HG03159 (cell line): ENCODE data around the gene SUN2.
A peak's percentile ranks its signal among the peaks of the same experiment; 100 is the strongest.

ENCODE experiments used
- ATAC-seq: cut with Tn5 transposase; IDR thresholded peaks from one replicate; pipeline ENCODE4 v1.9.1; 2021; ENCODE audit warnings: mild to moderate bottlenecking, moderate library complexity; ENCODE audit not compliant: unreplicated experiment

SUN2 gene

GRCh38 chr22:38720350-38720749 lies 35.4 kb downstream of the SUN2 start:
- no peak for ATAC-seq

- ATAC-seq: no peak
These were observed 36.6 kb downstream of the SUN2 start for GRCh38 chr22:38719196-38719595.

GRCh38 chr22:38718414-38718813 lies 37.4 kb downstream of the SUN2 start:
- ATAC-seq: no peak

GRCh38 chr22:38717244-38717643 lies 38.6 kb downstream of the SUN2 start:
- ATAC-seq: no peak

GRCh38 chr22:38716826-38717225 lies 39.0 kb downstream of the SUN2 start:
- ATAC-seq: no peak

GRCh38 chr22:38716271-38716670 lies 39.5 kb downstream of the SUN2 start:
- ATAC-seq: no peak

- ATAC-seq: no peak
These were observed 39.9 kb downstream of the SUN2 start for GRCh38 chr22:38715852-38716251.

GRCh38 chr22:38715176-38715764 lies 40.5 kb downstream of the SUN2 start:
- no peak for ATAC-seq

- ATAC-seq: no peak
These were observed 41.9 kb downstream of the SUN2 start for GRCh38 chr22:38713921-38714320.

GRCh38 chr22:38712486-38713207 lies 43.2 kb downstream of the SUN2 start:
- no peak for ATAC-seq

GRCh38 chr22:38710866-38711265 lies 44.9 kb downstream of the SUN2 start:
- ATAC-seq: no peak

- ATAC-seq: no peak
These were observed 45.4 kb downstream of the SUN2 start for GRCh38 chr22:38710351-38710750.

GRCh38 chr22:38709306-38709705 lies 46.5 kb downstream of the SUN2 start:
- ATAC-seq: no peak

GRCh38 chr22:38707984-38708383 lies 47.8 kb downstream of the SUN2 start:
- no peak for ATAC-seq

GRCh38 chr22:38707346-38707745 lies 48.5 kb downstream of the SUN2 start:
- ATAC-seq: no peak

GRCh38 chr22:38706901-38707195 lies 49.0 kb downstream of the SUN2 start:
- no peak for ATAC-seq

GRCh38 chr22:38706101-38706900 lies 49.5 kb downstream of the SUN2 start:
- ATAC-seq: peak; percentile 1

- peak; percentile 76 for ATAC-seq
These were observed 50.3 kb downstream of the SUN2 start, which contains the start of gene GTPBP1 for GRCh38 chr22:38705235-38706100. Gene GTPBP1 (plus strand): TSS chr22:38705944. CDS start chr22:38705956, 12 bp downstream.

GRCh38 chr22:38704654-38705234 lies 51.1 kb downstream of the SUN2 start:
- ATAC-seq: no peak

GRCh38 chr22:38700789-38701628 lies 54.8 kb downstream of the SUN2 start, which contains the start of gene JOSD1:
Gene JOSD1 (minus strand): TSS chr22:38700943. CDS start chr22:38699987, 956 bp downstream.
- peak; percentile 40 for ATAC-seq
